GM13976 (cell line): ENCODE measurements around the gene SRSF7.
"Not testable (repeated sequence)": the region's sequence is repeated elsewhere in the genome, so short reads cannot be mapped to it uniquely, and the experiment has no call there.

Source experiments
- DNase-seq: peaks from one replicate; pipeline ENCODE4 v3.0.0; 2012; ENCODE audit warnings: low spot score
- in situ Hi-C: fragments of 300-500 bp; cut with MboI; formaldehyde crosslinking; loops from one replicate; pipeline ENCODE4 v1.12.0; 2022; ENCODE audit warnings: low sequenced_read_pairs, mixed read lengths, inconsistent platforms; ENCODE audit not compliant: unreplicated experiment
- TF ChIP-seq, protein P1 (sequence below): IDR thresholded peaks from 2 replicates; pipeline ENCODE4 v1.5.1; 2012; ENCODE audit warnings: borderline replicate concordance, mild to moderate bottlenecking; ENCODE audit not compliant: insufficient read depth; ENCODE audit errors: extremely low read depth, missing control alignments, control extremely low read depth

SRSF7 gene

DNA sequence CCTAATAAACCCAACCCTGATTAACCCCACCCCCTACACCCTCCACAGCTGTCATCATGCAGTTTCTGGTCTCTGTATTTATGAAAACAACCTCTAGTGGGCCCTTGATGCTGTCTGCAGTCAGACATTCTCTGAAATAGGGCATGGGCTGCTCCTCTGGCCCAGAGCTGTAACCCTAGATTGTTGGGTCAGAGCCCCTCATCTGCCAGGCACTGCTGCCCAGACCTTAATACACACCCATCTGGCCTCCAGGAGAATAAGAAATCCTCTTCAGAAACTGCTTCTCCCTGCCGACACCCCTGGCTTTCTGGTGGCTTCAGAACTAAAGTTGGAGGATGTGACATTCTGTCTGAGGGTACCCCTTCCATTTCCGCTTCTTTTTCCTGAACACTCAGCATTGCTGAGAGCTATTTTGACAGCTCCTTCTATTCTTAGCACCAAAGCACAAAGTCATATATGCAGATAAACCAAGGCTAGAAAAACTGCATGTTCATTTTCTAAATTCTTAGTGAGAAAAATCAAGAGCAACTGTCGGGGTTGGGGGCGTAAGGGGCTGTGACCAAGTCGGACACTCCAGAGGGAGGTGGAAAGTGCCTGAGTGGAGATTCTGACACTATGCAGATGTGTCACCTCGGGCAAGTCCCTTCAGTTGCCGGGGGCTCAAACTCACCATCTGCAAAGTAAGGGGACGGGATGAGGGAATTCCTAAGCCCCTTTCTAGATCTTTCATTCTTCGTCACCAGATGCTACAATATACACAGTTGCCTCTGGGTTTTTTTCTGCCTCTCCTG lies 28.7 kb downstream of the SRSF7 start:
- TF ChIP-seq, protein P1, sequence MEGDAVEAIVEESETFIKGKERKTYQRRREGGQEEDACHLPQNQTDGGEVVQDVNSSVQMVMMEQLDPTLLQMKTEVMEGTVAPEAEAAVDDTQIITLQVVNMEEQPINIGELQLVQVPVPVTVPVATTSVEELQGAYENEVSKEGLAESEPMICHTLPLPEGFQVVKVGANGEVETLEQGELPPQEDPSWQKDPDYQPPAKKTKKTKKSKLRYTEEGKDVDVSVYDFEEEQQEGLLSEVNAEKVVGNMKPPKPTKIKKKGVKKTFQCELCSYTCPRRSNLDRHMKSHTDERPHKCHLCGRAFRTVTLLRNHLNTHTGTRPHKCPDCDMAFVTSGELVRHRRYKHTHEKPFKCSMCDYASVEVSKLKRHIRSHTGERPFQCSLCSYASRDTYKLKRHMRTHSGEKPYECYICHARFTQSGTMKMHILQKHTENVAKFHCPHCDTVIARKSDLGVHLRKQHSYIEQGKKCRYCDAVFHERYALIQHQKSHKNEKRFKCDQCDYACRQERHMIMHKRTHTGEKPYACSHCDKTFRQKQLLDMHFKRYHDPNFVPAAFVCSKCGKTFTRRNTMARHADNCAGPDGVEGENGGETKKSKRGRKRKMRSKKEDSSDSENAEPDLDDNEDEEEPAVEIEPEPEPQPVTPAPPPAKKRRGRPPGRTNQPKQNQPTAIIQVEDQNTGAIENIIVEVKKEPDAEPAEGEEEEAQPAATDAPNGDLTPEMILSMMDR = no peak
- in situ Hi-C loops = loop anchor here (10.0 kb wide), 1 partner anchor 118 kb away; the partner anchor contains the start of gene HNRNPLL
- peak; percentile 58 for DNase-seq

DNA sequence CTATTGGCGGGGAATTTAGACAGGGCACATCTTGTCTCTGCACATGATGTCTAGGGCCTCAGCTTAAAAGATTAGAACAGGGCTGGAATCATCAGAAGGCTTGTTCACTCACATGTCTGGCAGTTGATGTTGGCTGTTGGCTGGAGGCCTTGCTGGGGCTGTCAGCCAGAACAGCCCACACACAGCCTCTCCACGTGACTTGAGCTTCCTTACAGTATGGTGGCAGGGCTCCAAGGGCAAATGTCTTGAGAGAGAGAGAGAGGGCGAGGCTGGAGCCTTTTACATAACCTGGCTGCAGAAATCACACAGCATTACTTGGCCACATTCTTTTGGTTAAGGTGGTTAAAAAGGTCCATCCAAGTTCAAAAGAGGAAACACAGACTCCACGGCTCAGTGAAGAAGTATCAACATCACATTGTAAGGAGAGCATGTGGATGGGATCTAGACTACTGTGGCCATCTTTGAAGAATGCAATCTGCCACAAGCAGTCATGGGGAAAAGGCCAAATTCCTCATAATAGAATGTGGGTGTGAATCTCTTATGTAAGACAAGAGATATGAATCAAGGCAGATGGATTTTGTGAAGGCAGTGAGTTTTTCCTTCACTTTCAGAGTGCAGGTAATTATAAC lies 30.4 kb downstream of the SRSF7 start:
- TF ChIP-seq, protein P1 = no peak
- DNase-seq = no peak
- in situ Hi-C loops = loop anchor here (10.0 kb wide), 1 partner anchor 116 kb away; the partner anchor contains the start of gene HNRNPLL

DNA sequence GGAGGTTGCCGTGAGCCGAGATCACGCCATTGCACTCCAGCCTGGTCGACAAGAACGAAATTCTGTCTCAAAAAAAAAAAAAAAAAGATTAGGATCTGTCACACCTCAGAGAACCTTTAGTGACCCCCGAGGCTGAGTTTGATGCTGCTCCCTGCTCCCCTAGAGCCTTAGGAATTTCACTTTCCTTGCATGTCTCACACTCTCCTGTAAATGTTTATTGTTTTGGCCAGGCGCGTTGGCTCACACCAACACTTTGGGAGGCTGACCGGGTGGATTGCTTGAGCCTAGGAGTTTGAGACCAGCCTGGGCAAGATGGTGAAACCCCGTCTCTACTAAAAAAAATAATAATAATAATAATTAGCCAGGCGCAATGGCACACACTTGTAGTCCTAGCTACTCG lies 31.5 kb downstream of the SRSF7 start:
- in situ Hi-C loops = loop anchor here (10.0 kb wide), 1 partner anchor 115 kb away; the partner anchor contains the start of gene HNRNPLL
- TF ChIP-seq, protein P1 = no peak
- DNase-seq = no peak

DNA sequence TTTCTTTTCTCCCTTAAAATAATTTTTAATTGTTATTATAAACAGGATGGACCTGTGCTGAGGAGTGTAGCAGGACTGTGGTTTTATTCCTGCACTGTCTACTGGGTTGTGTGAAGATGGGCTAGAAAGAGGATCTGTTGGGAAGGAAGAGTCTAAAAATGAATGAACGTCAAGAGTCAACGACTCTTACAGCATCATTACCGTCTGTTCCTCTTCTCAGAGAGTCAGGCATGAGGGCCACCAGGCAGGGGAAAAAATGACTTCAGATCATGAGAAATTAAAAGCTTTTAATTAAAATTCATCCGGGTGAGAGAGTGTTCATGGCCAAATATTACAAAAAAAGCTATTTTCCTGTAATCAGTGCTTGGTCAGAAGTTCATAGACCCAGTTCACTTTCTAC lies 32.6 kb downstream of the SRSF7 start:
- in situ Hi-C loops = no loop called here
- TF ChIP-seq, protein P1 = no peak
- DNase-seq = no peak

DNA sequence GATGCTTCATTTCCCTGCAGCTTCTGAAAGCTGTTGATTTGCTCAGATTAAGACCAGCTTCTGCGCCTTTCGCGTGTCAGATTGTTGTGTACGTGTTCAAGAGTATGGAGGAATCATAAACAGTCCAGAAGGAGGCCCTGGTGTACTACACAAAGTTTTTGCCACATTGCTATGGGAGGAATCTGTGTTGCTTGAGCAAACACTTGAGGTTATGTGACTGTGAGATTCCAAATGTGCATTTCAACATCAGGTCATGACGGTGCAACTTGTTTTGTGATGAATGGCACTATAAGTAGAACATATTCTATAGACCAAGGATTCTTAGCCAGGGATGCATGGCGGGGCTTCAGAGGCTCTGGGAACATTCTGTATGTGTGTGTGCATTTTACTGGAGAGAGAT lies 35.0 kb downstream of the SRSF7 start:
- no peak for DNase-seq
- in situ Hi-C loops = no loop called here

DNA sequence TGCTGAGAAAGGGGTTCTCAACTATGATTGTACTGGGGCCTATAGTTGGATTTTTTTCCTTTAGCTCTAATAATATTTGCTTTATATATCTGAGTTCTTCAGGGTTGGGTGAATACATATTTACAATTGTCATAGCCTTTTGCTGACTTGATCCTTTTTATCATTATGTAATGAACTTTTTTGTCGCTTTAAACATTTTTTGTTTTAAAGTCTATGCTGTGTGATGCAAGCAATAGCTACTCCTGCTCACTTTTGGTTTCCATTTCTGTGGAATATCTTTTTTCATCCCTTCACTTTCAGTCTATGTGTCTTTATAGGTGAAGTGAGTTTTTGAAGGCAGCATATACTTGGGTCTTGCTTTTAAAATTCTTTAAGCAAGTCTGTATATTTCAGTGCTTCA lies 36.2 kb downstream of the SRSF7 start:
- DNase-seq, in situ Hi-C loops: not testable (repeated sequence)

More for the DNA sequence above, 35.0 kb downstream of the SRSF7 start:
- TF ChIP-seq, protein P1 = no peak

DNA sequence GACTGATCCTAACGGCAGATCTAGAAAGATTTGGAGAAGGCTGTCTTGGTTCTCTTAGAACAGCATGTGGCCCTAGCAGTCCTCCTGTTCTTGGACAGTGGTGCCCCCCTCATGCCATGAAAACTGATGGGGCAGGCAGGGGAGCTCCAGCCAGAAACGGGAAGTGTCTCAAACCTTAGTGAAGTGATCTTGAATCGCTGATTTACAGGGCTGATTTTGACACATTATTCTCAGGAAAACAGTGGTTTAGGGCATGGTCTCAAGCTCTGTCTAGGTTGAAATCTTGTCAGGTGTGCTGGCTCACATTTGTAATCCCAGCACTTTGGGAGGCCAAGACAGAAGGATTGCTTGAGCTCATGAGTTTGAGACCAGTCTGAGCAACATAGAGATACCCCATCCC lies 37.8 kb downstream of the SRSF7 start:
- DNase-seq = no peak
- TF ChIP-seq, protein P1 = no peak
- in situ Hi-C loops = no loop called here
